Inflammatory macrophage treated with lipopolysaccharide for 4 hours (primary cell): ENCODE data around the gene IRS2.
A peak's percentile ranks its signal among the peaks of the same experiment; 100 is the strongest.

ENCODE experiments used
- DNase-seq: peaks from one replicate; pipeline ENCODE4 v3.0.0-alpha.2; 2020

IRS2 gene

DNA sequence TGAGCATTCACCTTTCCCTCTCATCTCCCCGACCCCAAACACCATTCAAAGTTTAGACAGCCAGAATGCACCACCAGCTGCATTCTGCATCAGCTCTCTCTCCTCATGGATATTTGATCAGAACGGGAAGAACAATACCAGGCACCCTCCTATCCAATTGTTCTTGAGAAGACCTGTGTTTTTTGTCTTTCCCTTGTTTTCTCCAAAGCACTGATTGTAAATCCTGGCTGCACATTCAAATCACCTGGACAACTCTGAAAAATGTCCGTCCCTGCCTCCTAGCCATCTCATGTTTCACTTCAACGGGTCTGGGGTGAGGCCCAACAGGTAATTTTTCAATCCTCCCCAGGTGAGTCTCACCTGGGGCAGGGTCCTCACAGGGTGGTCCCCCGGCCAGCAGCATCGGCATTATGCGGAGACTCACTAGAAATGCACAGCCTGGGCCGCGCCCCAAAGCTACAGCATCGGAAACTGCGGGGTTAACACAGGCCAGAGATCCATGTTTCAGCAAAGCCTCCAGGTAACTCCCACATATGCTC, 5.5 kb downstream of the IRS2 start:
- DNase-seq = no peak

DNA sequence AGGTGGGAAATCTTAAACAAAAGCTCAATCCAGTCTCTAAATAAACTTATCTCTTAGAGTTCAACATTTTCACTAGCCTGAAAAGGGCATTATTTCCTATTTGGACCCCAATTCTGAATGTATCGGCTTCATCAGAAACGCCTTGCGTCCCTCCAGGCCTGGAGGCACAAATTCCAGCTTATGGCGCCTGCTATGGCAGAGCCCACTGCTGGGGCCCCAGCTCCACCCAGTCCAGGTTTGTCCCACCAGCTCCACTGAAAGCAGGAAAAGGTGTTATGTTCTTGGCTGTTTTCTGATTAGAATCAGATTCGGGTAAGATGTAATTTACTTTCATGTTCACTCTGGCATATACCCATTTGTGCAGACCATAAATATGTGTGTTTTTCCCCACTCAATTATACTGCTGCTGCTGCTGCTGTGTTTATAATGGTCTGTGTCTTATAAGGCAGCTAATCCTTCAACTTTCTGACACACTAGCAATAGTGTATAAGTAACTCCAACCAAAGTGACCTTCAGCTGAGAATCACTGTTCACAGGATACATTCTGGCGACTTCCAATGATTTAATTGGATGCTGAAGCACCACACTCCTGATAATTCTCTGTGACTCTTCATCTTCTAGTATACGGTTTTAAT, 6.4 kb downstream of the IRS2 start:
- no peak for DNase-seq

DNA sequence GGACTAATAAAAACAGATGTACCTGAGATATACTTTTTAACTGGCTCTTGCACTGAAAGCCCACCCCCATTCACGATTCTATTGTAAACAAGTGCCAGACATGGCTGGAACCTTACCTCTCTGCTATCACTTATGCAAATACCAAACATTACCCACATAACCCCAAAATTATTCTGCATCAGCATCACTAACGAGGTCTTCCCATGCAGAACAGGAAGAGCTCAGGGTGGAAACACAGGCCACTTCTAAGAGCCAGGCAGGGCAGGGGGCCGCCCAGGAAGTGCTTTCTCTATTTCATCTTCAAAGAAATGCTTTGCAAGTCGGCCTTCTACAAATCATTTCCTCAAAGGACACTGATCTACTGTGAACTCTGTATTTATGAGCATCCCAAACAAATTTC, 7.3 kb downstream of the IRS2 start:
- DNase-seq = no peak

DNA sequence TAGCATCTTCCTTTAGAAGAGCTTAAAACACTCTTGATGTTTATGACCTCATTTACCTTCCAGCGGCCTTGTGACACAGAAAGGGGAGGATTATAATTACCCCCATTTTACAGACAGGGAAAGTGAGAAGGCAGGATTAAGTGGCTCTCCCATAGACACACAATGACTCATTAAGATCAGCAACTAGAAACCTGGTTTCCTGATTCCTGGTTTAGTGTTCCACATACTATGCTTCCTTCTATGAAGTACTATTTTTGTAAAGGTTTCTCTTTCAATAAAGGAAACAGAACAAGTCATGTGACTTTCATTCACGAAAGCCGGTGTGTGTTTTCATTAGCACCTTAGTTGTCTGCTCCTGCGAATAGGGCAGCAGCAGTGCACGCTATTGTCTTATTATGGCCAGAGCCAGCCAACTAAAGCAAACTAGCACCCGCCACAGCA, 8.3 kb downstream of the IRS2 start:
- peak; percentile 53 for DNase-seq

DNA sequence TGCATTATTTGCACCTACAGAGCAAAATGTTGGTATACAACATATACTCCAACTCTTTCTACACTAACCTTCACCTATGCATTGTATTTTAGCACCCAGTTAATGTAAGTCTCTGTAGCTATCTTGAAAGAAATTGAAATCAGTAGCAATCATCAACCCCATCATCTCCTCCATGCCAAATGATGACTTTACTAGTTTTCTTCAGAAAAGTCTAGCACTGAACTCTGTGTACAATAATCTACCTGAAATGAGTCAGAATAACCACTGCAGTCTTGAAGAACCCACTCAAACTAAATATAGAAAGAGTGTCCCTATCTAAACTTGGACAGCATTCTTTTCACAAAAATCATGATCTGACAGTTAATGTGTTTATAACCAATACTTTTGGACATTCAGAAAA, 9.8 kb downstream of the IRS2 start:
- no peak for DNase-seq

DNA sequence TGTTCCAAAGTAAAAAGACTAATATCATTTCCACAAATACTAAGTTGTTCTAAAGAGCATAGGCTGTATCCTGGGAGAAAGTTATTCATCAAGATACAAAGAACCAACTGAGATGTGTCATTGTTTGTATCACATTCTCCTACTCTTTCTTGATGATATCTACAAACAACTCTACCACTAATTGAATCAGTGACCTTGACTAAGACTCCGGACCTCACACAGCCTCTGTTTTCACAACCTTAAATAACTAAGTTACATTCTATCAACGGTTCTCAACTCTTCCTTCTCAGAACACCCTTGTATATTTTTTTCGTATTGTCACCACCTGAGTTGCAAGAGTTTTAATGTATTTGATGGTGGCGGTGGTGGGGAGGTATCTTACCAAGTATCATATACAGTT, 12.6 kb downstream of the IRS2 start:
- DNase-seq = no peak

DNA sequence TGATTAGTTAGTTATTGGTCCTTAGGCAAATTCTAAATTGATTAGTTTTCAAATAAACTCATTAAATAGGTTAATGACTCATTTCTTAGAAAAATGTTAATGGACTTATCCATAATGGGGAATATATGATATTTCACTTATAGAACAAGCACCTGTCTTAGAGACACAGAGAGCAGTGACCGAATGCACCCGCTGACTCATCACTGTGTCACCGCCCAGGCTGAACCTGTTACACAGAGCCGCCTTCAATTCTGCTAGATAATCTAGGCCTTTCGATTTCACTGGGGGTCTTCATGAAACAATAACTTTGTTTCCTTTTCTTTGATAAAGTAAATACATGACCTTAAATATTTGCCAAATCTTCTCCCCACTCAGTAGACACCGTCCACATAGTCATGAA, 13.1 kb downstream of the IRS2 start:
- no peak for DNase-seq

DNA sequence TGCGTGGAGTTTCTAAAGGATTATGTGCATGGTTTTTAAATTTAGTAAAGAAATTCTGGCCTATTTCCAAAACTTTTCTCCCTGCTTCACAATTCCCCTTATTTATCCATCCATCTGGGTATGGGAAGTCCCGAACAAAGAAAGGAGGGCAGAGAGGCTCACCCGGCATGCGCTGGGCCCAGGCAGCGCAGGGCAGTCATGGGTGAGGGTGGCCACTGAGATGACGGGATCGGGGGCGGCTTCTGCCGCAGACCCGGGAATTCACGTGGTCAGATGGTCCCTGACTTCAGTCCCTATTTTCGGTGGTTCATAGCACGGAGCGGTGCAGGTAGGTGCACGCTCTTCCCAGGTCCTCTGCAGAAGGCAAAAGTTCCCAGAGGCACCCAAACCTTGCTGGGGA, 14.5 kb downstream of the IRS2 start:
- DNase-seq = no peak

DNA sequence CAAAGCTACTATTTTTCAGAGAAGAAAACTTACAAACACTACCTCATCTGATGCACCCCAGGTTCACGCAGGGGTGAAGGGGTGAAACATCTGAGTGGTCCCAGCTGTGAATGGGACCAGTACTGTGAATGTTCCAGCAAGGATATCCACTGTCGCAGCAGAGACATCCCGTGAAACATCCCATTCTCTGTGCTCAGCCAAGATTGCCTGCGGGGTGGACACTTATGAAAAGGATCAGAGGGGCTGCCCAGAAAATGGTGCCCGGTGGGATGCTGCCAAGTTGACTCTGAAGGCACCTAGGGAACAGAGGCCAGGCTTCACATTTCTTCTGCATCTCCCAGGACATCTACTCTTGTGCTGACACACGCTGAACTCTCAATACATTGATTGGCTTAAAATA, 15.9 kb downstream of the IRS2 start:
- no peak for DNase-seq

DNA sequence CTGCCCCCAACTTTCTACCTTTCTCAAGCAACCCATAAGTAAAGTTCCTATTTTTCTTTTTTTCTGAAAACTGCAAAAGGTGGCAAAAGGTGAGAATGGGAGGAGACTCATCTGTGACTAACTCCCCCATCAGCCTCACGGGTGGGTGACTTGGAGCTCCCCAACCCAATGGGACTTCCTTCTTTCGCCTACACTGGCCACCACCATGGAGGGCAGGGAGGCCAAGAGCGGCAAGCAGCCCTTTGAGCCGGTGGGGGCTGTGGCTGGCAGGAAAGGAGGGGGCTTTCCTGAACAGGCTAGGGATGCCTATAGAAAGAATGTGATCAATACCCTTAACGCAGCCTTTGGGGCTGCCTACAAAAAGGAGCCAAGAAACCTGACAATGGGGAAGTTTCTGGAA, 16.5 kb downstream of the IRS2 start:
- DNase-seq = no peak

DNA sequence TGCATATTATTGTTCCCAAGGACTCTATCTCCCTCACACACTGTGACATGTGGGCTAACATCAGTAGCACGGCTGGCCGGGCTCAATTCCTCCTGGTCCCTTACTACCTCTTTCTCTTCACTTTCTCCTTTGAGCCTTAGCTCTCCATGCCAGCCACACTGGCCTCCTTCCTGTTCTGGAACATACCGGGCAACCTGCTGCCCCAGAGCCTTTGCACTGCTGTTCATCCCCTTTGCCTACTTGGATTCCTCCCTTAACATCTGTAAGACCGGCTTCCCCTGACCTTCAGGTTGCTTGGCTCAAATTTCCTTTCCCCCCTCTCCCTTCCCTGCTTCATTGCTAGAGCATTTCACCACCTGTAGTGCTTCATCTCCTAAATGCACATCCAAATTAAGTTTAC, 17.1 kb downstream of the IRS2 start:
- no peak for DNase-seq

DNA sequence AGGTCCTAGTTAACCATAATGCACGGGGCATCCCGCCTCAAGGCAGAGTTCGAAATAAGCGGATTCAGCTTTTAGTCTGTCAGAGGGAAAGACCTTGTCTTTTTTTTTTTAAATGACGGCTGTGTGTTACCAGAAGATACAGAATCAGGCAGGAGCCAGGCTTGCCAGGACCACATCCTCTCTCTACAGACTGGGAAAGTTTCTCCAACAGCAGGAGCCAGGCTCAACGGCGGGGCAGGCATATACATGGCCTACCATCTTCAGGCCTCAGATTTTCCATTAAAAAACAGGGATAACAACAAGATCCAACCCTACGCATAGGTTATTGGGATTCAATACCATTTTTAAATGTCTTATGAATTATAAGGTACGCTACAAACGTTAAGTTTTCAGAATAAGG, 17.8 kb downstream of the IRS2 start:
- no peak for DNase-seq

DNA sequence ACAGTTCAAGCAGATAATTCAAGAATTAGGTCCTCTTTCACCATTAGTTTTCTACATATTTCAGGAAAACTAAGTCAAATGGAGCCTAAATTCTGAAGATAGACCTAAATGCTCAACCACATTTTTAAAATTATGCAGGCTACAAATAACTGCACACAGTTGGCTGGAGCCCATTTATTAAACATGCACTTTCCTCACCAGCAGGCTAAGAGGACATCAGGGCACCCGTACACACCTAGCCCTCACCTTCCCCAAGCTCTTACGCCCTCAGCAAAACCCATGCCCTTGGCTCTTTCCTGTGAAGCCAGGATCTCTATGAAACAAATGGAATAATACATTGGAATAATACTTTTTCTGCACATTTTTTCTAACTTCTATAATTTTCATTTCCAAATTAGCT, 18.2 kb downstream of the IRS2 start:
- no peak for DNase-seq

DNA sequence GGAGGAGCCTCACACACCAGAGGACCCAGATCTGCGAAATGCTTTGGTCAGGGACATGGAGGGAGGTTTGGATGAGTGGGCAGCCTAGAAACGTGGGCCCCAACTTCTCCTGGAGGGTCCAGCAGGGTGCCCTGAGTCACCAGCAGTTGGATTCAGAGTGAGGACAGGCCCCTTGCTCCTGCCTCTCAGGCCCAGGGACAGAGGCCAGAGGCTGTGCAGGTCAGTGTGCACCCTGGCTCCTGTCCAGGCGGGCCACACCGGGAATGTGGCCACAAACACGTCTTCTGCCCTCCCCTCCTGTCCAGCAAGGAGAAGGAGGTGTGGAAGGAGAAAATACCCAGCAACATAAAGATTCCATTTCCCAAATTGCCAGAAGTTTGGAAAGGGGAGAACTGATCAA, 19.4 kb downstream of the IRS2 start:
- DNase-seq = no peak

DNA sequence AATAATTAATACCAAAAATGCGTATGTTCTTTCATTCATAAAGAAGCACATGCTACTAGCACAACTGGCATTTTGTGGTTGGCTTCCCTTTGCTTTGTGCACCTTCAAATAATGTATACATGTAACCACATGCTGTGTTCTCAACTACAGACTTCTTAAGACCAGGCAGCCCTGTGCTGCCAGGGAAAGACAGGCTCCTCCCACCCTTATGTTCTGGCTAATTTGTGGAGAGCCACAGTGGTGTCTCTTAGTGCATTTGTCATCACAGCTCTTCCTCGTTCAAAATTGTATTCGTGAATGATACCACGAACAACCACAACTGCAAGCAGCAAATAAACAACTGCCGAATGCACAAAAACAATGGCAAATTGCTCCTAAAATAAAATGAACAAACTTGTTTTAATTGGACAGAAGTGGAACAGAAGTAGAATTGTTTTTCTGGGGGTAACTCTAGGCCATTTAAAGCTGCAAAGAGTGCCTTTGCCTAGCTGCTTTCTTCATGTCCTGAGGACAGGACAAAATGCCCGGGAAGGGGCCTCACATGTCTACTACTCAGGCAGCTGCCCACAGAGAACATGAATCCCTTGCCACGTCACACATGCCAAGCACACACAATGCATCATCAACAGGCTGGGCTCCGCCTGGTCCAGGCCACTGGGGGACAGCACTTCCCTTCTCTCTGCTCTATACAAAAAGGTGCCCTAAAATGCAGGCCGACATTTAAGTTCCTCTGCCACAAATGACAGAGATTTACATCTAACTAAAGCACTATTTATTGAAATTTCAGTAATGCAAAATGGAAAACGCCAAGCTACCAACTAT, 21.7 kb downstream of the IRS2 start:
- DNase-seq = peak; percentile 37

DNA sequence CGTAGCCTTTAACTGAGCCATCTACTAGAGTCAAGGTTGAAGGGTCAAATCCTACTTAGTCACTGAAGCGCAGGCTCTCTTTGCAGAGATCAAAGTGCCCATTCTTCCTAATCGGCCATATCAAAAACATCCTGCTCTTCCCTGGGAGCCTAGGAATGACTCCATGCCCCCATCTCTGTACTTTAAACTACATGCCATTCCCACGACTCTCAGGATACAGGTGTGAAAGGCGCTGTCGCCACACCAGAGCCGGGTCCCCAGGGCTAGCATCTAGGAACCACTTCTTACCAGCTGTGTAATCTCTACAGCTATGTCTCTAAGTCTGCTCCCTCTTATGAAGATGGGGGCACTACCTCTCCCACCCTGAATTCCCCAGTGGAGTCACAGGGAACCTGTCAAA, 22.3 kb downstream of the IRS2 start:
- DNase-seq = no peak

DNA sequence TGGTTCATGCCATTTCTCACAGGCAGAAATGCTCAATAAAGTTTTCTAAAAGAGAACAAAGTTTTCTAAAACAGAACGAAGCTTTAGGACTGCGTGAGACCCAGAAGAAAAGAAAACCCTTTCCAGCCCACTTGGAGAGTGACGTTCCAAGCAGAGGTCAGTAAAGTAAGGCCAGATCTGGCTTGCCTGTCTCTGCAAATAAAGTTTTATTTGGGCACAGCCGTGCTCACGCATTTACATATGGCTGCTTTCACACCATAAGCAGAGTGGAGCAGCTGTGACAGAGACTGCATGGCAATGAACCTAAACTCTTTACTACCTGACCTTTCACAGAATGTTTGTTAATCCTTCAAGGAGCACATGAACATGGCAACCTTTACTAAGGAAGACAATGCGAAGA, 23.6 kb downstream of the IRS2 start:
- DNase-seq = no peak

DNA sequence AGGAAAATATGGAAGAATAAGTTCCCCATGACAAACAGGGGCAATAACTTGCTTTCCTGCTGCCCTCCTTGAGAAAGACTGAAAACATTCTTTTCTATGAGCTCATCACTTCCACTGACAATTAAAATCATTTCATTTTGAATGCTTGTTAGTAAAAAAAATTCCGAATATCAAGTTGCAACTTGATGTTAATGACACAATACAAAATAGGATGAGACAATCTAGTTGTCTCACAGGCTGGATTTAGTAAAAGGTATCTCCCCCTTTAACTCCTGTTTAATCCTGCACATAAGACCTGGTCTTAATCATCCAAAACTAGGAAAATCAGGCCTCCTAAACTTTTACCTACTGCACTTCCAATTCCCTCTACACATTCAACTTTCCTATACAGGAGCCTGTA, 24.7 kb downstream of the IRS2 start:
- DNase-seq = no peak

DNA sequence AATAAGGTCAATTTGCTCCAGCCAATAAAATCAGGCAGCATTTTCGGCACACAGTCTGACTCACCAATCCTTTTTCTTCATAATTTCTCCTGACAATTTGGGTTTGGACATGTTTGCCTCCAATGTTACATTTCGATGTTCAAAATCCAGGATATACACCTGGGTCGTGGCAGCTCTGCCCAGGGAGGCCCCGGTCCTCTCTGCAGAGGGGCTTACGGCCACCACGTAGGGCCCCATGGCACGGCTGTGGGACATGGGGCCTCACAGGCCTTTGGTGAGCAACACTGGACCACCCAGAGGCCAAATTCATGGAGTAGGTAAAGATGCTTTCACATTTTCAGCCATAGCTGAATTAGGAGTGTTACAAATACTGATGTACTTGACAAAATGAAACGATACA, 25.4 kb downstream of the IRS2 start:
- DNase-seq = no peak

DNA sequence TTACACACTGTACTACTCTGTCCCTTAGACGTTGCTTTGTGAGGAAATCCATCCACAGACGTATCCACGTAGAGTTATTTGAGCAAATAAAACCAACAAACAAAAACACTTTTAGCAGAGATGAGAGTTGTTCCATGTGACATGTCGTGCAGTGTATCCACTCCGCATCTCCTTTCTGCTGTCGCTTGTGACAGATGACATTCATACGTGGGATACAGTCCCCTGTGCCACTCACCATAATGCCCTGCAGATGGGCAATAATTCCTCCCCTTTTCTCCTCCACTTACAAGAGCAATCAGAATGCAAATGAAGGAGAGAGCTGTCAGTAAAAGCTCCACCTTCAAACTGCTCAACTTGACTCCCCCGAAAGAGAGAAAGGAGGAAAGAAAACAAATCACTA, 26.0 kb downstream of the IRS2 start:
- DNase-seq = no peak

DNA sequence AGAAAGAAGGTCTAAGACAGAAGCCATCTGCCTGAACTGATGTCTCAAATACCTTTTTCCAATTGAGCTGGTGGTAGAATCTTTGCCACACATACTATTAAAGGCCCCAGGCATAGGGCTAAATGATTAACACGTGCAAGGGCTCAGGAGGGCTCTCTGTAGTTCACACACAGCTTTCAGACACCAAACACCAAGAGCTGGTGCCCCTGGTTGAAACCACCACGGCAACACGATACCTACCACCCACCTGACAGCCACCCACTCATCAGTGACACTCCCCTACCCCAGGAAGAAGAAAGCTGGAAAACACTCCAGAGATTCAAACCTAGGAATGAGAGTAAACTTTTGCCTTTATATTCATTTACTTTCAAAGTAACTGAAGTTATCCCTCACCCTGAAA, 26.8 kb downstream of the IRS2 start:
- no peak for DNase-seq

DNA sequence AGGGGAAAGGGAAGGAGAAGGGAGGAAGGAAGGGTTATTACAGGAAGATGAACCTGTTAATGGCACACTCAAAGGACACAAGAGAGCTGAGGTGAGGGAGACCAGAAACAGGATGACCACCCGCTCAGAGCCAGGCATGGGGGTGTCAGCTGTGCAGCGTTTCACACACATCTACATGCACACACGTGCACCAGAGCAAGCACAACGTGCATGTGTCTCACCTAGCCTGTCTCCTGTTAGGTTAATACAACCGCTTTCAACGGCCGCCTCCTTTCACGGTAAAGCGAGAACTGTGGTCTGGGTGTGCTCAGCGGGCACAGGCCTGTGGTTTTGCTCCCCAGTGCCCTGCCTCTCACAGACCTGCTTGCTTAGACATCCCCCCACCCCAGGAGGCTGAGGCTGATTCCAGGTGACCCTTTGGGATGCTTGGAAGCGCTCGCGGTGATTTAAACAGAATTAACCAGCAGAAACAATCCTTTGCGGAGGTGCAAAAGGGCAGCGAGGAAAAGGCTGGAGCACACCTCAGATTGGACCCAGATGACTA, 27.4 kb downstream of the IRS2 start:
- DNase-seq = no peak

DNA sequence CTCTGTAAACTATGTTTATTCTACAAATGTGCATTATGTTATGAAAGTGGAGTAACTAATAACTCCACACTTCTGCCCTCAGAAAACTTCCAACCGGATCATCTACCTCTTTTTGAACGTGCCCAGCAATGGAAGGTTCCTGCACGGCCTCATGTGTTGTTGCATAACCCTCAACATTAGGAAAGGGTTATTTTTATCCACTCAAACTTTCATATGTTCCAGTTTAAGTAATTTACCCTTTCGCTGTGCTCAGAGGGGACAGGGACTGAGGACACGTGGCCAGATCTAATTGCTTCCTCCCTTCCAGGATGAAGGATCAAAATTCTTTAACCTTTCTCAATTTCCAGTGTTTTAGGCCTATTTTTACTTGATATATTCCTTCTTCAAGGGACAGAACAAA, 29.6 kb downstream of the IRS2 start:
- DNase-seq = no peak

DNA sequence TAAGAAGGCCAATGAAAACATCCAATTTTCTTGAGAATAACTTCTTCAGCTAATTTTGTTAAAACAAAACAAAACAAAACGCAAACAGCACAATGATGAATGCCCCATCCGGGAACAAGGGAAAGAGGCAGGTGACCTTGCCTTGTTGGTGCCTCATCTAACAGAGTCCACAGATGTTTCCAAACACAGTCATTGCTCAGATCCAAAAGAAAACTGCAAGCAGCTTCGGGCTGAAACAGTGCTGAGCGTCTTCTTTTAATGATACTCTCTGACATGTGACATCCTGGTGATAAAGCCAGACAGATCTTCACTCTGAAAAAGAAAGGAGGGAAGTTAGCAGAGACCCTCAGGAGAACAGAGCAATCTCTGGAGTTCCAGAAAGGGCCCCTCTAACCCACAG, 30.4 kb downstream of the IRS2 start:
- no peak for DNase-seq
